ENCODE data around the gene FMNL2.

DNA sequence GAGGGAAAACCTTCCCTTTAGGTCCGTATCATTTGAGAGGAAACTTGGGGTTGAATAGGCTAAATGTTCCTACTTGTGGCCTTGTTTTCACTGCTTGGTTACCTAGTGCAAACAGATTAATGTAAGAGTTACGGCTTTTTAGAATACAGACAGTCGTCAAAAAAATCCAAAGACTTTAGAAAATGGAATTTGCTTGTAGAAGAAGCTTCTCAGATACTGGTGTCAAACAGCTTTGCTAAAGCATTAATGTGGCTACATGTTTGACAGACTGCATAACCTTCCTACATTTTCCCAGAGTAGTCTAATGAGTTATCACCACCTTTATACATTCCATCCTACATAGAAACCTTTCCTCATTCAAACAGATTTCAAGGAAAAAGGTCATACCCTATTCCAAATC, 114.6 kb downstream of the FMNL2 start:
- TF ChIP-seq, protein P1, sequence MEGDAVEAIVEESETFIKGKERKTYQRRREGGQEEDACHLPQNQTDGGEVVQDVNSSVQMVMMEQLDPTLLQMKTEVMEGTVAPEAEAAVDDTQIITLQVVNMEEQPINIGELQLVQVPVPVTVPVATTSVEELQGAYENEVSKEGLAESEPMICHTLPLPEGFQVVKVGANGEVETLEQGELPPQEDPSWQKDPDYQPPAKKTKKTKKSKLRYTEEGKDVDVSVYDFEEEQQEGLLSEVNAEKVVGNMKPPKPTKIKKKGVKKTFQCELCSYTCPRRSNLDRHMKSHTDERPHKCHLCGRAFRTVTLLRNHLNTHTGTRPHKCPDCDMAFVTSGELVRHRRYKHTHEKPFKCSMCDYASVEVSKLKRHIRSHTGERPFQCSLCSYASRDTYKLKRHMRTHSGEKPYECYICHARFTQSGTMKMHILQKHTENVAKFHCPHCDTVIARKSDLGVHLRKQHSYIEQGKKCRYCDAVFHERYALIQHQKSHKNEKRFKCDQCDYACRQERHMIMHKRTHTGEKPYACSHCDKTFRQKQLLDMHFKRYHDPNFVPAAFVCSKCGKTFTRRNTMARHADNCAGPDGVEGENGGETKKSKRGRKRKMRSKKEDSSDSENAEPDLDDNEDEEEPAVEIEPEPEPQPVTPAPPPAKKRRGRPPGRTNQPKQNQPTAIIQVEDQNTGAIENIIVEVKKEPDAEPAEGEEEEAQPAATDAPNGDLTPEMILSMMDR (IDR thresholded peaks at IDR 0.05) = no peak
- TF ChIP-seq SIN3A (IDR thresholded peaks at IDR 0.05; ENCODE audit: borderline replicate concordance, insufficient read depth, low read depth, low read length) (no peak), POLR2AphosphoS5 (IDR thresholded peaks at IDR 0.05; ENCODE audit: low read depth, low read length) (no peak), TCF7L2 (IDR thresholded peaks at IDR 0.05; ENCODE audit: low read depth, low read length) (no peak)
- TF ChIP-seq, protein P2, sequence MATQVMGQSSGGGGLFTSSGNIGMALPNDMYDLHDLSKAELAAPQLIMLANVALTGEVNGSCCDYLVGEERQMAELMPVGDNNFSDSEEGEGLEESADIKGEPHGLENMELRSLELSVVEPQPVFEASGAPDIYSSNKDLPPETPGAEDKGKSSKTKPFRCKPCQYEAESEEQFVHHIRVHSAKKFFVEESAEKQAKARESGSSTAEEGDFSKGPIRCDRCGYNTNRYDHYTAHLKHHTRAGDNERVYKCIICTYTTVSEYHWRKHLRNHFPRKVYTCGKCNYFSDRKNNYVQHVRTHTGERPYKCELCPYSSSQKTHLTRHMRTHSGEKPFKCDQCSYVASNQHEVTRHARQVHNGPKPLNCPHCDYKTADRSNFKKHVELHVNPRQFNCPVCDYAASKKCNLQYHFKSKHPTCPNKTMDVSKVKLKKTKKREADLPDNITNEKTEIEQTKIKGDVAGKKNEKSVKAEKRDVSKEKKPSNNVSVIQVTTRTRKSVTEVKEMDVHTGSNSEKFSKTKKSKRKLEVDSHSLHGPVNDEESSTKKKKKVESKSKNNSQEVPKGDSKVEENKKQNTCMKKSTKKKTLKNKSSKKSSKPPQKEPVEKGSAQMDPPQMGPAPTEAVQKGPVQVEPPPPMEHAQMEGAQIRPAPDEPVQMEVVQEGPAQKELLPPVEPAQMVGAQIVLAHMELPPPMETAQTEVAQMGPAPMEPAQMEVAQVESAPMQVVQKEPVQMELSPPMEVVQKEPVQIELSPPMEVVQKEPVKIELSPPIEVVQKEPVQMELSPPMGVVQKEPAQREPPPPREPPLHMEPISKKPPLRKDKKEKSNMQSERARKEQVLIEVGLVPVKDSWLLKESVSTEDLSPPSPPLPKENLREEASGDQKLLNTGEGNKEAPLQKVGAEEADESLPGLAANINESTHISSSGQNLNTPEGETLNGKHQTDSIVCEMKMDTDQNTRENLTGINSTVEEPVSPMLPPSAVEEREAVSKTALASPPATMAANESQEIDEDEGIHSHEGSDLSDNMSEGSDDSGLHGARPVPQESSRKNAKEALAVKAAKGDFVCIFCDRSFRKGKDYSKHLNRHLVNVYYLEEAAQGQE (IDR thresholded peaks at IDR 0.05; ENCODE audit: insufficient read depth in 1 of 2, low read depth in 2 of 2, low read length in 1 of 2) = no peak

Data from Panc1 (cell line).